PC-3 (cell line): ENCODE data around the gene SPATA16. TPM values are rescaled to one million over a fixed set of nuclear protein-coding genes. Genes with fewer than 3 reads are reported as not detected.
"Not testable (repeated sequence)": the region's sequence is repeated elsewhere in the genome, so short reads cannot be mapped to it uniquely, and the experiment has no call there.

Experiments
- ATAC-seq: fragments of 200-7000 bp; cut with Tn5 transposase; 2 replicates; pipeline ENCODE4 v1.9.1; 2020; ENCODE audit warnings: mild to moderate bottlenecking, moderate library complexity
- BruUV-seq: library from RNA; stranded (reverse); fragments of 400-500 nt; replicated peaks from 2 replicates; lab custom pipeline; 2021; lab: Mats Ljungman, UMichigan
- CTCF ChIA-PET: fragments of 300-600 bp; sonication (Branson Sonifier 250); formaldehyde crosslinking; loops from one replicate; lab custom pipeline; 2022; ENCODE audit warnings: antibody characterized with exemption; lab: Charles Lee
- POLR2A ChIA-PET: fragments of 300-600 bp; sonication (Branson Sonifier 250); formaldehyde crosslinking; loops from one replicate; lab custom pipeline; 2022; ENCODE audit warnings: antibody characterized with exemption; ENCODE audit not compliant: unreplicated experiment; lab: Charles Lee
- DNase-seq: peaks from one replicate; pipeline ENCODE4 v3.0.0-alpha.2; 2015
- H2AFZ ChIP-seq: fragments of 300-600 bp; sonication (generic); 2 replicates; pipeline ENCODE4 v1.6.0; 2016; ENCODE audit warnings: antibody characterized with exemption, low read length
- H3F3A ChIP-seq: fragments of 300-600 bp; sonication (generic); one replicate; pipeline ENCODE4 v1.6.0; 2017; ENCODE audit warnings: antibody characterized with exemption, low read length, control low read depth, mild to moderate bottlenecking; ENCODE audit not compliant: unreplicated experiment
- H3K27ac ChIP-seq: fragments of 300-600 bp; sonication (generic); 2 replicates; pipeline ENCODE4 v1.5.1; 2016; ENCODE audit warnings: mild to moderate bottlenecking, low read length
- H3K27me3 ChIP-seq: fragments of 300-600 bp; sonication (generic); 2 replicates; pipeline ENCODE4 v1.6.1; 2016; ENCODE audit warnings: low read length, mixed read lengths
- H3K36me3 ChIP-seq: fragments of 300-600 bp; sonication (generic); 2 replicates; pipeline ENCODE4 v1.6.1; 2016; ENCODE audit warnings: low read depth, mixed run types, low read length, mixed read lengths
- H3K4me1 ChIP-seq: fragments of 300-600 bp; sonication (generic); 2 replicates; pipeline ENCODE4 v1.5.1; 2016; ENCODE audit warnings: low read length; ENCODE audit not compliant: insufficient read depth
- H3K4me2 ChIP-seq: fragments of 300-600 bp; sonication (generic); 2 replicates; pipeline ENCODE4 v1.6.0; 2016; ENCODE audit warnings: low read length
- H3K4me3 ChIP-seq: fragments of 300-600 bp; sonication (generic); 2 replicates; pipeline ENCODE4 v1.5.1; 2016; ENCODE audit warnings: mild to moderate bottlenecking, low read length, mixed read lengths
- H3K79me2 ChIP-seq: fragments of 300-600 bp; sonication (generic); 2 replicates; pipeline ENCODE4 v1.6.1; 2017; ENCODE audit warnings: low read length, mixed read lengths
- H3K9ac ChIP-seq: fragments of 300-600 bp; sonication (generic); 2 replicates; pipeline ENCODE4 v1.6.0; 2016; ENCODE audit warnings: mild to moderate bottlenecking, low read length
- H3K9me2 ChIP-seq: fragments of 300-600 bp; sonication (generic); replicated peaks from 2 replicates; pipeline ENCODE4 v1.6.1; 2016; ENCODE audit warnings: mixed run types, low read length, mixed read lengths
- H3K9me3 ChIP-seq: fragments of 300-600 bp; sonication (generic); 2 replicates; pipeline ENCODE4 v1.6.1; 2016; ENCODE audit warnings: low read length, mixed read lengths
- H4K20me1 ChIP-seq: fragments of 300-600 bp; sonication (generic); 2 replicates; pipeline ENCODE4 v1.6.1; 2016; ENCODE audit warnings: low read length, mixed read lengths
- CTCF ChIP-seq: fragments of 300-600 bp; sonication (generic); conservative IDR thresholded peaks from 2 replicates; pipeline ENCODE4 v1.5.1; 2017; ENCODE audit warnings: antibody characterized with exemption, low read depth, mild to moderate bottlenecking, low read length
- EZH2 ChIP-seq: fragments of 300-600 bp; sonication (generic); IDR thresholded peaks from one replicate; pipeline ENCODE4 v1.6.1; 2017; ENCODE audit warnings: antibody characterized with exemption, mild to moderate bottlenecking, low read length; ENCODE audit not compliant: unreplicated experiment
- EZH2phosphoT487 ChIP-seq: fragments of 300-600 bp; sonication (generic); IDR thresholded peaks from 2 replicates; pipeline ENCODE4 v1.6.1; 2018; ENCODE audit warnings: mild to moderate bottlenecking, antibody characterized with exemption, low read length, borderline replicate concordance
- intact Hi-C: fragments of 100-400 bp; cut with micrococcal nuclease; formaldehyde crosslinking; loops from 2 replicates; pipeline ENCODE4 v1.9.0; 2023
- total RNA-seq: library from RNA; depleted of rRNA; stranded (reverse); fragments of >200 nt; gene quantifications from 2 replicates; pipeline ENCODE4 v1.2.3, GENCODE V29; 2014

The SPATA16 gene
- total RNA-seq, 1 experiment from 2014 or later, result not detected

GRCh38 chr3:172885704-172886103 lies 255.3 kb downstream of the SPATA16 start:
- Histone ChIP-seq H3K4me1 (no peaks in the 10 kb centered on the region), H3K4me2 (no peak overlapping the region), H3K9me3 (no peaks in the 10 kb centered on the region), H3K36me3 (no peaks in the 10 kb centered on the region), H3K27me3 (no peaks in the 10 kb centered on the region), H3F3A (no peaks in the 10 kb centered on the region), H4K20me1 (no peaks in the 10 kb centered on the region), H3K27ac (no peak overlapping the region), H3K79me2 (no peaks in the 10 kb centered on the region), H3K9ac (no peak overlapping the region), H3K9me2 (no peaks in the 10 kb centered on the region), H2AFZ (no peak overlapping the region), H3K4me3 (no peak overlapping the region)
- TF ChIP-seq CTCF (no peak), EZH2phosphoT487 (no peak), EZH2 (no peak)
- intact Hi-C loops, result no loop called here
- DNase-seq, result no peak
- POLR2A ChIA-PET, result no interaction called here
- CTCF ChIA-PET, result no interaction called here
- ATAC-seq, result no peak
- BruUV-seq, result no TSS peak

GRCh38 chr3:172882563-172882962 lies 258.5 kb downstream of the SPATA16 start:
- Histone ChIP-seq H3K79me2 (no peaks in the 10 kb centered on the region), H3K27me3 (no peaks in the 10 kb centered on the region), H3K36me3 (no peaks in the 10 kb centered on the region), H3K27ac (no peak overlapping the region), H4K20me1 (no peaks in the 10 kb centered on the region), H3F3A (no peaks in the 10 kb centered on the region), H3K4me1 (no peaks in the 10 kb centered on the region), H3K9ac (no peak overlapping the region), H3K9me2 (no peaks in the 10 kb centered on the region), H3K9me3 (no peaks in the 10 kb centered on the region), H2AFZ (no peak overlapping the region), H3K4me2 (no peak overlapping the region), H3K4me3 (no peak overlapping the region)
- POLR2A ChIA-PET, result no interaction called here
- intact Hi-C loops, result no loop called here
- DNase-seq (no peak), ATAC-seq (no peak)
- CTCF ChIA-PET, result no interaction called here
- no peak for TF ChIP-seq CTCF
- no peak for TF ChIP-seq EZH2phosphoT487
- TF ChIP-seq EZH2, result no peak
- no TSS peak for BruUV-seq

GRCh38 chr3:172879381-172879780 lies 261.7 kb downstream of the SPATA16 start:
- POLR2A ChIA-PET, ATAC-seq, H3K36me3 ChIP-seq, intact Hi-C loops, BruUV-seq, H3K4me1 ChIP-seq, CTCF ChIA-PET, H3K9me2 ChIP-seq, H2AFZ ChIP-seq, H3K79me2 ChIP-seq, H4K20me1 ChIP-seq, H3K4me3 ChIP-seq, H3K4me2 ChIP-seq, H3K27ac ChIP-seq, DNase-seq, H3K9ac ChIP-seq, H3F3A ChIP-seq, H3K9me3 ChIP-seq: not testable (repeated sequence)
- H3K27me3 ChIP-seq, result peaks cover 22% of the 10 kb centered on the region; the same call in 1 of the 2 replicates
